GM12878 (cell line): Measurements from ENCODE around the gene CHCHD6. TPM values are rescaled to one million over a fixed set of nuclear protein-coding genes. Genes with fewer than 3 reads are reported as not detected.

Experiments
- ATAC-seq: fragments of 200-7000 bp; cut with Tn5 transposase; 3 replicates; pipeline ENCODE4 v1.9.1; 2020; ENCODE audit warnings: mild to moderate bottlenecking, moderate library complexity
- BruUV-seq: library from RNA; stranded (reverse); fragments of 400-500 nt; replicated peaks from 2 replicates; lab custom pipeline; 2021; lab: Mats Ljungman, UMichigan
- CTCF ChIA-PET: fragments of 300-600 bp; sonication (Branson Sonifier 250); formaldehyde crosslinking; extraction: SDS; loops from one replicate; lab custom pipeline; 2021; ENCODE audit warnings: inconsistent platforms; lab: Yijun Ruan, JAX
- POLR2A ChIA-PET: fragments of 350-600 bp; formaldehyde crosslinking; extraction: SDS; loops from one replicate; lab custom pipeline; 2021; ENCODE audit warnings: inconsistent platforms; lab: Charles Lee
- RAD21 ChIA-PET: fragments of 300-600 bp; sonication (Branson Sonifier 250); formaldehyde crosslinking; loops from one replicate; lab custom pipeline; 2023; ENCODE audit warnings: antibody characterized with exemption; ENCODE audit not compliant: unreplicated experiment; lab: Charles Lee
- SMC1A ChIA-PET: fragments of 300-600 bp; sonication (Branson Sonifier 250); formaldehyde crosslinking; loops from one replicate; lab custom pipeline; 2023; ENCODE audit not compliant: unreplicated experiment, uncharacterized antibody; lab: Charles Lee
- DNase-seq: peaks from one replicate; pipeline ENCODE4 v3.0.0-alpha.2; 2011; ENCODE audit warnings: low read depth, low spot score
- FAIRE-seq: peaks from 3 replicates; lab custom pipeline; 2011; peaks lifted over from hg19 to GRCh38; lab: Jason Lieb, UNC
- H2AFZ ChIP-seq: 2 replicates; pipeline ENCODE4 v1.6.0; 2011; ENCODE audit warnings: low read depth, low read length, control low read depth; ENCODE audit not compliant: control insufficient read depth
- H3K27ac ChIP-seq: 2 replicates; pipeline ENCODE4 v1.5.1; 2011; ENCODE audit warnings: control low read depth; ENCODE audit not compliant: control insufficient read depth, insufficient read depth
- H3K27me3 ChIP-seq, 2 experiments: replicated peaks in 1 of 2; 2 replicates each; pipeline versions ENCODE4 v1.6.0 to v1.6.1; 2011; ENCODE audit warnings: low read length in 1 of 2; ENCODE audit not compliant: control insufficient read depth in 2 of 2, insufficient read depth in 2 of 2
- H3K36me3 ChIP-seq, 2 experiments: 2 replicates each; pipeline ENCODE4 v1.5.1; 2011; ENCODE audit warnings: low read length in 1 of 2; ENCODE audit not compliant: control insufficient read depth in 2 of 2, insufficient read depth in 2 of 2
- H3K4me1 ChIP-seq: 2 replicates; pipeline ENCODE4 v1.6.1; 2011; ENCODE audit warnings: mild to moderate bottlenecking, low read length, moderate library complexity, mixed read lengths; ENCODE audit not compliant: control insufficient read depth, insufficient read depth
- H3K4me2 ChIP-seq: 2 replicates; pipeline ENCODE4 v1.6.0; 2011; ENCODE audit warnings: control low read depth; ENCODE audit not compliant: control insufficient read depth, insufficient read depth
- H3K4me3 ChIP-seq: fragments of 200-600 bp; sonication (generic); 2 replicates; pipeline ENCODE4 v1.5.1; 2016
- H3K79me2 ChIP-seq: 2 replicates; pipeline ENCODE4 v1.6.0; 2011; ENCODE audit warnings: low read length; ENCODE audit not compliant: control insufficient read depth, insufficient read depth
- H3K9ac ChIP-seq: 2 replicates; pipeline ENCODE4 v1.8.0; 2011; ENCODE audit warnings: low read length, control low read depth, mixed read lengths; ENCODE audit not compliant: control insufficient read depth, insufficient read depth
- H3K9me3 ChIP-seq: replicated peaks from 3 replicates; pipeline ENCODE4 v1.5.1; 2011; ENCODE audit warnings: mild to moderate bottlenecking, low read length; ENCODE audit not compliant: control insufficient read depth, insufficient read depth
- H4K20me1 ChIP-seq: 2 replicates; pipeline ENCODE4 v1.6.0; 2011; ENCODE audit not compliant: control insufficient read depth, insufficient read depth
- CREB1 ChIP-seq: IDR thresholded peaks from 2 replicates; pipeline ENCODE4 v1.6.1; 2012; ENCODE audit warnings: low read depth, mild to moderate bottlenecking, inconsistent platforms
- EGR1 ChIP-seq, 2 experiments: IDR thresholded peaks; 1 replicate in 1 of 2; 2 replicates in 1 of 2; pipeline ENCODE4 v1.6.1; 2011 to 2012; ENCODE audit warnings: low read depth in 2 of 2, low read length in 2 of 2, borderline replicate concordance in 1 of 2, mild to moderate bottlenecking in 1 of 2, moderate library complexity in 1 of 2
- EZH2 ChIP-seq: IDR thresholded peaks from 2 replicates; pipeline ENCODE4 v1.6.1; 2012; ENCODE audit warnings: low read depth, mild to moderate bottlenecking, control low read depth, inconsistent platforms, low read length, borderline replicate concordance; ENCODE audit not compliant: control insufficient read depth
- GATAD2B ChIP-seq: fragments of 450-650 bp; conservative IDR thresholded peaks from 2 replicates; pipeline ENCODE4 v1.6.1; 2017; ENCODE audit warnings: low read depth, mild to moderate bottlenecking, moderate library complexity
- IKZF2 ChIP-seq, 2 experiments: fragments of 450-650 bp; IDR thresholded peaks; 2 replicates each; pipeline ENCODE4 v1.6.1; 2017; ENCODE audit warnings: mild to moderate bottlenecking in 2 of 2, moderate library complexity in 2 of 2
- IRF5 ChIP-seq: fragments of 450-650 bp; IDR thresholded peaks from 2 replicates; pipeline ENCODE4 v1.6.1; 2017; ENCODE audit warnings: borderline replicate concordance
- JUNB ChIP-seq: IDR thresholded peaks from 2 replicates; pipeline ENCODE4 v1.6.1; 2016; ENCODE audit warnings: antibody characterized with exemption, mild to moderate bottlenecking
- KLF5 ChIP-seq: fragments of 450-650 bp; IDR thresholded peaks from 2 replicates; pipeline ENCODE4 v1.6.1; 2014; ENCODE audit warnings: mild to moderate bottlenecking; ENCODE audit not compliant: partially characterized antibody
- MYC ChIP-seq: IDR thresholded peaks from 2 replicates; pipeline ENCODE4 v1.6.1; 2011; ENCODE audit warnings: mild to moderate bottlenecking, low read length, moderate library complexity, inconsistent platforms; ENCODE audit not compliant: insufficient read depth, insufficient replicate concordance, insufficient read length, severe bottlenecking
- RFX5 ChIP-seq: IDR thresholded peaks from 2 replicates; pipeline ENCODE4 v1.6.1; 2011; ENCODE audit warnings: low read depth, low read length, improper control_type of control experiment
- STAT1 ChIP-seq: fragments of 450-650 bp; conservative IDR thresholded peaks from 2 replicates; pipeline ENCODE4 v1.6.1; 2014; ENCODE audit warnings: antibody characterized with exemption, mild to moderate bottlenecking
- STAT3 ChIP-seq: IDR thresholded peaks from 2 replicates; pipeline ENCODE4 v1.6.1; 2011; ENCODE audit warnings: low read depth, low read length, improper control_type of control experiment
- TBL1XR1 ChIP-seq: IDR thresholded peaks from 2 replicates; pipeline ENCODE4 v1.6.1; 2012; ENCODE audit warnings: low read depth, low read length, improper control_type of control experiment
- YY1 ChIP-seq: IDR thresholded peaks from 2 replicates; pipeline ENCODE4 v1.6.1; 2011; ENCODE audit warnings: low read depth, mild to moderate bottlenecking, low read length
- WGBS: methylation state at CpG from one replicate; pipeline ENCODE4 v1.1.6; 2016; ENCODE audit warnings: low lambda C conversion rate; ENCODE audit not compliant: insufficient replicate concordance, insufficient coverage; ENCODE audit errors: missing lambda C conversion rate; 5-methylcytosine and 5-hydroxymethylcytosine counted together
- in situ Hi-C: fragments of 300-500 bp; cut with MboI; formaldehyde crosslinking; loops from 9 replicates; pipeline ENCODE4 v1.14.3; 2018; ENCODE audit warnings: mixed read lengths
- intact Hi-C: fragments of 100-400 bp; cut with micrococcal nuclease; formaldehyde crosslinking; loops from one replicate; pipeline ENCODE4 v1.14.2; 2022; ENCODE audit not compliant: unreplicated experiment
- polyA plus RNA-seq, 11 experiments: library from polyadenylated mRNA; depleted of rRNA in 4 of 11; unstranded in 6 of 11; stranded (reverse) in 5 of 11; fragments of >200 nt; fragmentation: Nextera tagmentation in 4 of 11; fragmentation: Illumina TruSeq in 1 of 11; extraction: Ambion mirVana in 4 of 11; extraction: Trizol in 1 of 11; gene quantifications; 1 replicate in 1 of 11; 2 replicates in 10 of 11; pipeline versions ENCODE4 v1.2.1 to v1.2.3, GENCODE V29; 2011 to 2016; ENCODE audit warnings: inconsistent platforms in 2 of 11, missing spikeins in 2 of 11, low read depth in 1 of 11
- total RNA-seq, 4 experiments: library from RNA; depleted of rRNA in 3 of 4; stranded (reverse); fragments of >200 nt in 3 of 4; fragmentation: Illumina TruSeq in 1 of 4; extraction: Trizol in 1 of 4; gene quantifications; 2 replicates each; pipeline versions ENCODE4 v1.2.1 to v1.2.3, GENCODE V29; 2013 to 2021
- TF ChIP-seq, protein P1 (sequence below): IDR thresholded peaks from 2 replicates; pipeline ENCODE4 v1.6.1; 2012; ENCODE audit warnings: low read depth, low read length, improper control_type of control experiment
- TF ChIP-seq, protein P2 (sequence below): fragments of 450-650 bp; formaldehyde crosslinking; IDR thresholded peaks from 2 replicates; pipeline ENCODE4 v1.4.0; 2020; ENCODE audit warnings: mild to moderate bottlenecking, moderate library complexity

Gene CHCHD6
- total and polyA plus RNA-seq, 10 of the 15 experiments (the other 5 are each of a cell fraction or from before 2014, with no cell fraction given): 2.7 to 16.7 (median 12.3) TPM

DNA sequence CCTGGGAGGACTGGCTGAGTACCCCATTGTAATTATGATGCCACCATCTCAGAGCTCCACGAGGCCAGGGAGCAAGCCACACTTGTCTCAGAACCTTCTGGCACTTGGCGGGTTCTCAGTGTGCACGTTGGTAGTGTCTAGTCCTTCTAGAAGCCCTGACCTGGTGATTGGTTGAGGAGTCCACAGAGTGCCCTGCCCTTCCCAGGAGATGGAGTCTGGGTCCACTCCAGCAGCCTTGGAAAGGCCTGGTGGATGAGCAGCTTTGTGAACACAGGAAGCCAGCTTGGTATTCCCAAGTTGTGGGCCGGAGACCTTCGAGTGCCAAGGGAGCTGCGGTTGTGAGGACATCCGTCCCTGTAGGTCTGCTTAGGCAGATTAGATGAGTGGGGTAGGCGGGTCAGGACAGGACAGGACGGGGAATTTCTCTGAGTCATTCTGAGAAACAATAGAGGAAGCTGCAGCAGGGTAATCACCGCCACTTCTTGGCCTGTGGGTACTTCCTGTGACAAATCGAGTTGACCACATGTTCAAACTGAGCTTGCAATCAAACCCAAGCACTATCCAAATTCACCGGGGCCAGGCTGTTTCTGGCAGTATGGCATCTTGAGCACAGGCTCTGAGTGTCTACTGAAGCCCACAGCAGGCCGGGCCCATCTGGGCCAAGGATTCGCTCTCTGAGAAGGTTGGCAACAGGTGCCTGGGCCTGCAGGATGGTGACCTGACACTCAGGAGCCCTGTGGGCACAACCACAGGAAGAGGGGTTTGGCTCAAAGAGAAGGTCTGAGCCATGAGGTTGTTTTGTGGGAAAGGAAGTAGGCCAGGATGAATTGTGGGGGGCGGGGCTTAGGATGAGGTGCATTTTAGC is 207.4 kb downstream of the CHCHD6 start:
- ChIA-PET POLR2A (interaction anchor here (1.6 kb wide), 1 partner anchor 72 kb away, joined by 5 read pairs; the partner anchor contains the start of gene PLXNA1), CTCF (interaction anchor here (0.6 to 2.2 kb wide), 5 partner anchors 9 to 71 kb away, joined by 3 to 8 read pairs (median 4); no protein-coding TSS in a partner anchor), SMC1A (interaction anchor here (0.6 to 2.2 kb wide), 9 partner anchors 9 to 672 kb away, joined by 3 to 9 read pairs (median 3); no protein-coding TSS in a partner anchor), RAD21 (interaction anchor here (0.6 to 1.7 kb wide), 4 partner anchors 10 to 306 kb away, joined by 3 to 4 read pairs (median 3); partner anchors contain the start of gene PLXNA1)
- H3K27ac ChIP-seq: peak overlapping the region; percentile 95
- no peaks in the 10 kb centered on the region for H3K27me3 ChIP-seq
- H2AFZ ChIP-seq: peak overlapping the region; percentile 46
- H3K4me3 ChIP-seq: no peak overlapping the region
- intact Hi-C loops (loop anchor here (2.0 kb wide), 1 partner anchor 71 kb away; the partner anchor contains the start of gene PLXNA1), in situ Hi-C loops (no loop called here)
- no peaks in the 10 kb centered on the region for H3K79me2 ChIP-seq
- BruUV-seq: TSS peak; percentile 60
- no peaks in the 10 kb centered on the region for H4K20me1 ChIP-seq
- H3K9ac ChIP-seq: peak overlapping the region; percentile 61
- no peaks in the 10 kb centered on the region; a peak in 1 of 4 replicates for H3K36me3 ChIP-seq
- peak overlapping the region; percentile 3 for H3K4me2 ChIP-seq
- DNase-seq (peak; percentile 98), FAIRE-seq (peak; percentile 89), ATAC-seq (peak; percentile 97)
- no peaks in the 10 kb centered on the region; the same call in 2 of the 3 replicates for H3K9me3 ChIP-seq
- H3K4me1 ChIP-seq: peaks cover 52% of the 10 kb centered on the region
- WGBS: under 1% methylated on average over 15 of the region's 15 CpGs
- peak in 1 of 2 experiments; percentile 47; a peak in 1 of 3 replicates for TF ChIP-seq EGR1 (IDR thresholded peaks at IDR 0.05; ENCODE audit: borderline replicate concordance in 1 of 2, low read depth in 2 of 2, low read length in 2 of 2)
- TF ChIP-seq MYC: no peak
- TF ChIP-seq CREB1: peak; percentile 73
- peak; percentile 29; the same call in 1 of the 2 replicates for TF ChIP-seq YY1
- TF ChIP-seq TBL1XR1: peak; percentile 50; the same call in 1 of the 2 replicates
- peak; percentile 95 to 97 for TF ChIP-seq IKZF2 (IDR thresholded peaks at IDR 0.05)
- no peak for TF ChIP-seq EZH2
- TF ChIP-seq, protein P1, sequence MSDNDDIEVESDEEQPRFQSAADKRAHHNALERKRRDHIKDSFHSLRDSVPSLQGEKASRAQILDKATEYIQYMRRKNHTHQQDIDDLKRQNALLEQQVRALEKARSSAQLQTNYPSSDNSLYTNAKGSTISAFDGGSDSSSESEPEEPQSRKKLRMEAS: peak; percentile 21; the same call in 1 of the 2 replicates
- peak; percentile 95 for TF ChIP-seq JUNB
- TF ChIP-seq, protein P2, sequence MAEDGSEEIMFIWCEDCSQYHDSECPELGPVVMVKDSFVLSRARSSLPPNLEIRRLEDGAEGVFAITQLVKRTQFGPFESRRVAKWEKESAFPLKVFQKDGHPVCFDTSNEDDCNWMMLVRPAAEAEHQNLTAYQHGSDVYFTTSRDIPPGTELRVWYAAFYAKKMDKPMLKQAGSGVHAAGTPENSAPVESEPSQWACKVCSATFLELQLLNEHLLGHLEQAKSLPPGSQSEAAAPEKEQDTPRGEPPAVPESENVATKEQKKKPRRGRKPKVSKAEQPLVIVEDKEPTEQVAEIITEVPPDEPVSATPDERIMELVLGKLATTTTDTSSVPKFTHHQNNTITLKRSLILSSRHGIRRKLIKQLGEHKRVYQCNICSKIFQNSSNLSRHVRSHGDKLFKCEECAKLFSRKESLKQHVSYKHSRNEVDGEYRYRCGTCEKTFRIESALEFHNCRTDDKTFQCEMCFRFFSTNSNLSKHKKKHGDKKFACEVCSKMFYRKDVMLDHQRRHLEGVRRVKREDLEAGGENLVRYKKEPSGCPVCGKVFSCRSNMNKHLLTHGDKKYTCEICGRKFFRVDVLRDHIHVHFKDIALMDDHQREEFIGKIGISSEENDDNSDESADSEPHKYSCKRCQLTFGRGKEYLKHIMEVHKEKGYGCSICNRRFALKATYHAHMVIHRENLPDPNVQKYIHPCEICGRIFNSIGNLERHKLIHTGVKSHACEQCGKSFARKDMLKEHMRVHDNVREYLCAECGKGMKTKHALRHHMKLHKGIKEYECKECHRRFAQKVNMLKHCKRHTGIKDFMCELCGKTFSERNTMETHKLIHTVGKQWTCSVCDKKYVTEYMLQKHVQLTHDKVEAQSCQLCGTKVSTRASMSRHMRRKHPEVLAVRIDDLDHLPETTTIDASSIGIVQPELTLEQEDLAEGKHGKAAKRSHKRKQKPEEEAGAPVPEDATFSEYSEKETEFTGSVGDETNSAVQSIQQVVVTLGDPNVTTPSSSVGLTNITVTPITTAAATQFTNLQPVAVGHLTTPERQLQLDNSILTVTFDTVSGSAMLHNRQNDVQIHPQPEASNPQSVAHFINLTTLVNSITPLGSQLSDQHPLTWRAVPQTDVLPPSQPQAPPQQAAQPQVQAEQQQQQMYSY (CRISPR knock-in tag): no peak
- no peak for TF ChIP-seq STAT1
- TF ChIP-seq STAT3: 0 out of 2 replicates have a peak, but pooled peaks have one; percentile 55
- no peak for TF ChIP-seq RFX5
- TF ChIP-seq GATAD2B: peak; percentile 84; the same call in 1 of the 2 replicates
- no peak for TF ChIP-seq KLF5
- no peak for TF ChIP-seq IRF5
